GM23248 (cell line): Measurements from ENCODE around the gene BTBD19. TPM values are rescaled to one million over a fixed set of nuclear protein-coding genes. Genes with fewer than 3 reads are reported as not detected.

Experiments
- DNase-seq: peaks from one replicate; pipeline ENCODE4 v3.0.0-alpha.2; 2015
- H2AFZ ChIP-seq: fragments of 200-600 bp; sonication (generic); 2 replicates; pipeline ENCODE4 v1.6.1; 2016; ENCODE audit warnings: antibody characterized with exemption
- H3F3A ChIP-seq: fragments of 200-600 bp; sonication (generic); 2 replicates; pipeline ENCODE4 v1.6.1; 2016; ENCODE audit warnings: mild to moderate bottlenecking, antibody characterized with exemption, mixed run types; ENCODE audit not compliant: insufficient read depth
- H3K27ac ChIP-seq: fragments of 200-600 bp; sonication (generic); 2 replicates; pipeline ENCODE4 v1.5.1; 2016; ENCODE audit warnings: mild to moderate bottlenecking
- H3K27me3 ChIP-seq: fragments of 200-600 bp; sonication (generic); replicated peaks from 2 replicates; pipeline ENCODE4 v1.6.1; 2016; ENCODE audit warnings: mild to moderate bottlenecking; ENCODE audit not compliant: insufficient read depth
- H3K36me3 ChIP-seq: fragments of 200-600 bp; sonication (generic); 2 replicates; pipeline ENCODE4 v1.6.1; 2016; ENCODE audit warnings: low read depth, mild to moderate bottlenecking
- H3K4me1 ChIP-seq: fragments of 200-600 bp; sonication (generic); 2 replicates; pipeline ENCODE4 v1.6.1; 2016; ENCODE audit warnings: mild to moderate bottlenecking; ENCODE audit not compliant: insufficient read depth
- H3K4me2 ChIP-seq: fragments of 200-600 bp; sonication (generic); one replicate; pipeline ENCODE4 v1.6.1; 2016; ENCODE audit warnings: mild to moderate bottlenecking; ENCODE audit not compliant: unreplicated experiment
- H3K4me3 ChIP-seq: fragments of 200-600 bp; sonication (generic); 2 replicates; pipeline ENCODE4 v1.5.1; 2016; ENCODE audit warnings: mild to moderate bottlenecking
- H3K79me2 ChIP-seq: fragments of 200-600 bp; sonication (generic); 2 replicates; pipeline ENCODE4 v1.6.1; 2016; ENCODE audit warnings: mild to moderate bottlenecking; ENCODE audit not compliant: insufficient read depth
- H3K9ac ChIP-seq: fragments of 200-600 bp; sonication (generic); 2 replicates; pipeline ENCODE4 v1.6.1; 2016; ENCODE audit warnings: mild to moderate bottlenecking
- H3K9me2 ChIP-seq: fragments of 200-600 bp; sonication (generic); 2 replicates; pipeline ENCODE4 v1.6.1; 2016; ENCODE audit warnings: mixed run types, mild to moderate bottlenecking, moderate library complexity; ENCODE audit not compliant: insufficient read depth
- H3K9me3 ChIP-seq: fragments of 200-600 bp; sonication (generic); one replicate; pipeline ENCODE4 v1.6.1; 2017; ENCODE audit warnings: low read depth
- H4K20me1 ChIP-seq: fragments of 200-600 bp; sonication (generic); 2 replicates; pipeline ENCODE4 v1.6.0; 2016; ENCODE audit not compliant: insufficient read depth
- EZH2 ChIP-seq: fragments of 200-600 bp; sonication (generic); IDR thresholded peaks from 2 replicates; pipeline ENCODE4 v1.6.1; 2018; ENCODE audit warnings: antibody characterized with exemption, mild to moderate bottlenecking; ENCODE audit not compliant: insufficient read depth, poor library complexity, severe bottlenecking
- EZH2phosphoT487 ChIP-seq: fragments of 200-600 bp; sonication (generic); IDR thresholded peaks from 2 replicates; pipeline ENCODE4 v1.6.1; 2018; ENCODE audit warnings: antibody characterized with exemption, moderate library complexity, mild to moderate bottlenecking, low read depth; ENCODE audit not compliant: insufficient read depth
- WGBS, 2 experiments: methylation state at CpG; one replicate each; pipeline ENCODE4 v1.1.6; 2015 to 2017; ENCODE audit warnings: low lambda C conversion rate in 2 of 2, low coverage in 1 of 2; ENCODE audit errors: missing lambda C conversion rate in 2 of 2; 5-methylcytosine and 5-hydroxymethylcytosine counted together
- in situ Hi-C: fragments of 300-500 bp; cut with MboI; formaldehyde crosslinking; loops from 2 replicates; pipeline ENCODE4 v1.15.0; 2020
- polyA plus RNA-seq: library from polyadenylated mRNA; unstranded; fragments of >200 nt; fragmentation: Nextera tagmentation; extraction: Ambion mirVana; gene quantifications from 2 replicates; pipeline ENCODE4 v1.2.1, GENCODE V29; 2016
- total RNA-seq: library from RNA; depleted of rRNA; stranded (reverse); fragments of >200 nt; shearing (Covaris generic); gene quantifications from 2 replicates; pipeline ENCODE4 v1.2.3, GENCODE V29; 2014

BTBD19 gene
- total and polyA plus RNA-seq, 2 experiments from 2014 or later = 8.0 to 12.1 TPM

DNA sequence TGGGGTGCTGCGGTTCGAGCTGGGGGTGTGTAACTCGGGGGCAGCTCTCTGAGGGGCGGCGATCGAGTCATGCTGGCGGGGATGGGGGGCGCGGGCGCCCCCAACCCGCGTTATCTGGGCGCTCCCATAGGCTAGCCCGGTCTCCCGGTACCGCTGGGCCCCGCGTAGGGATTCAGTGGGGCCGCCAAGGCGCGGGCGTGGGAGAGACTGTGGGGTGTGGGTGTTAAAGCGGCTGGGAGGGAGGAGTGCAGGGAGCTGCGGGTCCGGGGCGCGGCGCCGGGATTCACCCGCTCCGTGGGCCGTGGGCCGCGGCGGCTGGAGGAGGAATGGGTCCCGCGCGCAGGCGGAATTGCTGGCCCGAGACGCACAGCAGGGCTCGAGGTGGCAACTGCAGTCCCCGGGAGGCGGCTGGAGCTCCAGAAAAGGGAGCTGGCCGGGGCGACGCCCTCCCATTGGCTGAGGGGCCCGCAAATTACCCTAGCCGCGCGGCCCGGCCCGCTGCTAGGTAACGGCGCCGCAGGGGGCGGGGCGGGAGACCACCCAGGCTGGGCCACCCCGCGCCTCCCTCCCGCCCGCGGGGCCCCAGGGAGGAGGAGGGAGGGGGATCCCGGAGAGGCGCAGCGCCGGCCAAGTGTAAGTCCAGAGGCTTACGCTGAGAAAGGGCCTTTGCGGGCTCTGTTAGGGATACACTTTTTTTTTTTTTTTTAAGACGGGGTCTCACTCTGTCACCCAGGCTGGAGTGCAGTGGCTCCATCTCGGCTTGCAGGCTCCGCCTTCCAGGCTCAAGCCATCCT lies 34.7 kb downstream of the BTBD19 start, which contains the start of gene PTCH2:
Gene PTCH2, minus strand, starts transcription at position 392 of the 794 bp plus-strand sequence. Its CDS starts 321 bp downstream, at position 71.
- Histone ChIP-seq H3K4me1 (no peaks in the 10 kb centered on the region), H3K36me3 (no peaks in the 10 kb centered on the region), H3K9ac (peak within 1 kb of the TSS; percentile 76), H3K4me3 (peak within 1 kb of the TSS; percentile 78), H2AFZ (peak within 1 kb of the TSS; percentile 93), H4K20me1 (no peaks in the 10 kb centered on the region), H3K27me3 (no peaks in the 10 kb centered on the region), H3F3A (no peaks in the 10 kb centered on the region; the same call in 1 of the 2 replicates), H3K79me2 (no peaks in the 10 kb centered on the region), H3K4me2 (peak within 1 kb of the TSS; percentile 83), H3K27ac (no peak within 1 kb of the TSS), H3K9me3 (no peaks in the 10 kb centered on the region), H3K9me2 (no peaks in the 10 kb centered on the region)
- TF ChIP-seq EZH2phosphoT487 (no peak), EZH2 (no peak)
- peak; percentile 77 for DNase-seq
- 3% methylated on average over 55 to 69 of the region's 72 CpGs for WGBS, 2 experiments
- in situ Hi-C loops = loop anchor here (25.0 kb wide), 1 partner anchor 469 kb away; no protein-coding TSS in a partner anchor

DNA sequence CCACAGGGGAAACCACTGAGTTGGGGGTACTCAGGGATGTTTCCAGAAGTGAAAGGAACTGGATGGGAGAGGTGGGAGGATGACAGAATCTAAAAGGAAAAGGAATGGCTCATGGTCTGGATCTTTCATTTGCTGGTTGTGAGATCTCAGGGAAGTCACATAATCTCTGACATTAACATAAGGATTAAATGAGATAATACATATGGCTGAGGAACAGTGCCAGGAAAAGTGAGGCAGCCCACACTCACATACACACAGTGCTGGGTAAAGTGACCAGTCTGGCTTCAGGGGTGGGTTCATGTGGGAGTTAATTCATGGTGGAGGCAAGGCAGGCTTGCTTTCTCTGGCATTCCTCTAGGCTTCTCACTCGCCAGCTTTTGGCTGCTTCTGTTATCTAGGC lies 38.7 kb downstream of the BTBD19 start:
- no peak for DNase-seq
- H3K27me3 ChIP-seq = no peaks in the 10 kb centered on the region
- in situ Hi-C loops = loop anchor here (25.0 kb wide), 1 partner anchor 465 kb away; no protein-coding TSS in a partner anchor
- H3K4me2 ChIP-seq = no peak overlapping the region
- H3K9ac ChIP-seq = no peak overlapping the region
- H3K27ac ChIP-seq = no peak overlapping the region
- WGBS, 2 experiments = 93 to 95% methylated on average over 1 of the region's 1 CpG
- H3K79me2 ChIP-seq = no peaks in the 10 kb centered on the region
- no peak overlapping the region for H3K4me3 ChIP-seq
- H4K20me1 ChIP-seq = no peaks in the 10 kb centered on the region
- no peaks in the 10 kb centered on the region for H3K4me1 ChIP-seq
- TF ChIP-seq EZH2 = no peak
- TF ChIP-seq EZH2phosphoT487 = no peak
- no peaks in the 10 kb centered on the region for H3K36me3 ChIP-seq
- H2AFZ ChIP-seq = no peak overlapping the region
- no peaks in the 10 kb centered on the region for H3K9me3 ChIP-seq
- no peaks in the 10 kb centered on the region for H3K9me2 ChIP-seq
- H3F3A ChIP-seq = no peaks in the 10 kb centered on the region; the same call in 1 of the 2 replicates

DNA sequence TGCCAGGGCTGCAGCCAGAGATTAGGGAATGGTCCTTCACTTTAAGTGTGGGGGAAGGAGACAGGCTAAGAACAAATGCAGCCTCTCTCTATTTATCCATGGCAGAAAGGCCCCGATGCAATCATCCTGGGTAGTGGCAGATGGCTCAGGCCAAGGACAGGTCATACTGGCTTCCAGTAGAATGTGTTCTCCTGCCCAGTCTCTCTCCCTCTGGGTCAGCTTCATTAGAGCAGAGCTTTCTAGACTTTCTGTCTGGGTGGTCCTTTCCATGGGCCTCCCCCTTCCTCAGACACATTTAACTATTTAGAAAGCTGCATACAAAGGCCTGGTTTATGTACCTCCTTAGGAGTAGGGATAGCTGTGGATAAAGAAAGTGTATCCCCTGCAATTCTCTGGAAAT lies 39.5 kb downstream of the BTBD19 start:
- Histone ChIP-seq H3K4me1 (no peaks in the 10 kb centered on the region), H3K9me2 (no peaks in the 10 kb centered on the region), H3K9ac (no peak overlapping the region), H3K36me3 (no peaks in the 10 kb centered on the region), H3K9me3 (no peaks in the 10 kb centered on the region), H3F3A (no peaks in the 10 kb centered on the region; the same call in 1 of the 2 replicates), H3K27me3 (no peaks in the 10 kb centered on the region), H3K4me3 (no peak overlapping the region), H4K20me1 (no peaks in the 10 kb centered on the region), H3K27ac (no peak overlapping the region), H2AFZ (no peak overlapping the region), H3K4me2 (no peak overlapping the region), H3K79me2 (no peaks in the 10 kb centered on the region)
- in situ Hi-C loops = loop anchor here (25.0 kb wide), 1 partner anchor 464 kb away; no protein-coding TSS in a partner anchor
- 100% methylated on average over 1 of the region's 1 CpG for whole genome bisulfite sequencing, 2 experiments
- DNase-seq = no peak
- TF ChIP-seq EZH2phosphoT487 = no peak
- no peak for TF ChIP-seq EZH2

DNA sequence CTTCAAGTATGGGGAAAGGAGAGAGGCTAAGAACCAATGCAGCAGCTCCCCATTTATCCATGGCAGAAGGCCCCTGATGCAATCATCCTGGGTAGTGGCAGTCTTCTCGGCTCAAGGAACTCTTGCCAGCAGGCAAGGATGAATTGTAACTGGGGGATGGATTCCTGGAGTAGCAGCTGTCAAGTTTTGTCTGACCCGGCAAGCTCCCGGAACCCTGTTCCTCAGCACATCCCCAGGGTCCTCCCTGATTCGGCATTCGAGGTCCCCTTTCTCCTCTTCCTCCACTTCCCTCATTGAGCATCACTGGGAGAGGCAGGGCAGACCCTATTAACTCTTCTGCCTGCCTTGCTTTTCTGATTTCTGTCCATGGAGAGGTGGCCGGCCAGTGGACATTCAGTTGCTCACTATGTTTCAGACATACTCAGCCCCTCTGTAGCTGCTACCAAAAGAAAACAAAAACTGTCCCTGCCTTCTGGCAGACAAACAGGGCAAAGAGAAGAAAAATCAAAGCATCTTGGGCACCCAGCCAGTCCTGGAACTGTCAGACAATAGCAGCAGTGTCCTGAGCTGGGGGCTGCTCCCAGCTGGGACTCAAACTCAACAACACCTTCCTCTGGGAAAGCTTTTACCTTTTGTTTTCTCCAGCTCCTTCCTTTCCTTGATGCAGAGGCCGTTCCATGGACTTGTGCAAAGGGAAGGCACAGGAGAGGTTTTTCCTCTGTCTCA lies 40.3 kb downstream of the BTBD19 start:
- H3K9ac ChIP-seq = no peak overlapping the region
- in situ Hi-C loops = loop anchor here (25.0 kb wide), 1 partner anchor 464 kb away; no protein-coding TSS in a partner anchor
- no peak for DNase-seq
- no peak for TF ChIP-seq EZH2
- no peak for TF ChIP-seq EZH2phosphoT487
- 54 to 63% methylated on average over 7 of the region's 7 CpGs for WGBS, 2 experiments
- no peaks in the 10 kb centered on the region for H4K20me1 ChIP-seq
- no peaks in the 10 kb centered on the region for H3K9me2 ChIP-seq
- H3K4me1 ChIP-seq = no peaks in the 10 kb centered on the region
- H3K4me2 ChIP-seq = no peak overlapping the region
- H3K36me3 ChIP-seq = no peaks in the 10 kb centered on the region
- H3K4me3 ChIP-seq = no peak overlapping the region
- H3K27ac ChIP-seq = no peak overlapping the region
- H3K27me3 ChIP-seq = no peaks in the 10 kb centered on the region
- H3K79me2 ChIP-seq = no peaks in the 10 kb centered on the region
- no peaks in the 10 kb centered on the region for H3K9me3 ChIP-seq
- H2AFZ ChIP-seq = no peak overlapping the region
- H3F3A ChIP-seq = no peaks in the 10 kb centered on the region; the same call in 1 of the 2 replicates
